HG02759 (cell line): Measurements from ENCODE around the gene TMEM272.

ENCODE experiments used
- ATAC-seq: cut with Tn5 transposase; IDR thresholded peaks from one replicate; pipeline ENCODE4 v1.9.1; 2021; ENCODE audit warnings: mild to moderate bottlenecking, moderate library complexity; ENCODE audit not compliant: unreplicated experiment

The TMEM272 gene

DNA sequence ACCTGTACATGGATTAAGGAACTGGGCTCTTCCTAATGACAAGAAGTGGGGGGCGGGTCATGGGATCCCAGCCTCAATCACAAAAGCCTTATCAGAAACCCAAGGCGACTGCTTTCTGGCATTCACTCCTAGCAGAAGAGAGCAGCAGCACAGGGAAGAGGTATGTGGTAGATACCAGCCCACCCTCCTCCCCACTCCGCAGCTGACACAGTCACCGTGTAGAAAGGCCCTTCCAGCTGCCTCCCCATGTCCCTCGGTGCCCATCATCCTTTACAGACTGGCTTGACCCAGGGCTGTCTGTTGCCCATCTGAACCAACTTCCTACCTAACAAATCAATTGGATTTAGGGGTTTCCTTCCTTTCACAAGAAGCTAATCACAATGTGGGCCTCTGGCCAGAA, 37.9 kb downstream of the TMEM272 start:
- no peak for ATAC-seq

DNA sequence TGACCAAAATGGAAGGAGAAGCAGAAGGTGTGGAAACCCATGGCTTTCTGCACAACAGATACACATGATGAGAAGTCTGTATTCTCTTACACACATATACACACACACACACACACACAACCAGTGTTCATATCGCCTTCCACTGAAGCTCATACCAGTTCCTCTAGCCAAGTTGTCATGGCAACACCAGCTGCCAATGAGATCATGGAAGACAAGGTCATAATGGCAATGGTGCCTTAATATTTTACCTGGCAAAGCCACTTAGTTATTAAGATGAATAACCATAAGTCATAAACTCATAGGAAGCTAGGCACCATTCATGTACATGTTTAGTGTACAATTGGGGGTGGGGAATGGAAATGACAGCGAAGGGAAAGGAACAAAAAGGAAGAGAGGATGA, 38.4 kb downstream of the TMEM272 start:
- no peak for ATAC-seq

DNA sequence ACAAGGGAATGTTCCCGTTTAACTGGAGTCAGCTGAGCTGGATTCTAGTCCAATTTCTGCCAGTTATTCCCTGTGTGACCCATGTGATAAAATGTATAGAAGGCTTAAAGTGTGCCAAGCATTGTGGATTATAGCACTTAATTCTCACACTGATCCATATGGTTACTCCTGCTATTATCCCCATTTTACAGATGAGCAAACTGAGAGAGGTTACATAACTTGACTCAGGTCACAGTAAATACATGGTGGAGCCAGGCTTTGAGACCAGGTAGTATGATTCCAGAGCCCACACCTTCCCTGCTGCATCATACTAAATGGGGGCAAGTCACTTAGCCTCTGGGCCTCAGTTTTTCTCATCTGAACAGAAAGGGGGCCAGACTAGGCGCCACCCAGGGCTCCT, 39.1 kb downstream of the TMEM272 start:
- ATAC-seq, result no peak

DNA sequence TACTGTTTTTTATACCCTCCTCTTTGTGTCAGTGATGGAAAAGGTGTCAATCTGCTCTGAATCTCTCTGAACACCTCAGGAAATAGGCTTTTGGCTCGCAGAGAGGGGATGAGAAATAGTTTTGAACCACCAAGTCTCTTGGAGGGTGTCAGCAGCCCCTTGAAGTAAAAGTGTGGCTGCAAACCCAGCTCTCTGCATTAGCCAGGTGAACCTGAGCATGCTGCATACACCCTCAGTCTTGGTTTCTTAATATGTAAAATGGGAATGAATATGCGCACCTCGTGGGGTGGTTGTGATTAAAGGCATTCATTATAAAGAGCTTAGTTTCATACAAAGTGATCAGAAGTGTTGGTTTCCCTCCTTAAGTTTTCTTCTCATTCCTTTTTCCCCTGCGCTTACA, 39.7 kb downstream of the TMEM272 start:
- no peak for ATAC-seq

DNA sequence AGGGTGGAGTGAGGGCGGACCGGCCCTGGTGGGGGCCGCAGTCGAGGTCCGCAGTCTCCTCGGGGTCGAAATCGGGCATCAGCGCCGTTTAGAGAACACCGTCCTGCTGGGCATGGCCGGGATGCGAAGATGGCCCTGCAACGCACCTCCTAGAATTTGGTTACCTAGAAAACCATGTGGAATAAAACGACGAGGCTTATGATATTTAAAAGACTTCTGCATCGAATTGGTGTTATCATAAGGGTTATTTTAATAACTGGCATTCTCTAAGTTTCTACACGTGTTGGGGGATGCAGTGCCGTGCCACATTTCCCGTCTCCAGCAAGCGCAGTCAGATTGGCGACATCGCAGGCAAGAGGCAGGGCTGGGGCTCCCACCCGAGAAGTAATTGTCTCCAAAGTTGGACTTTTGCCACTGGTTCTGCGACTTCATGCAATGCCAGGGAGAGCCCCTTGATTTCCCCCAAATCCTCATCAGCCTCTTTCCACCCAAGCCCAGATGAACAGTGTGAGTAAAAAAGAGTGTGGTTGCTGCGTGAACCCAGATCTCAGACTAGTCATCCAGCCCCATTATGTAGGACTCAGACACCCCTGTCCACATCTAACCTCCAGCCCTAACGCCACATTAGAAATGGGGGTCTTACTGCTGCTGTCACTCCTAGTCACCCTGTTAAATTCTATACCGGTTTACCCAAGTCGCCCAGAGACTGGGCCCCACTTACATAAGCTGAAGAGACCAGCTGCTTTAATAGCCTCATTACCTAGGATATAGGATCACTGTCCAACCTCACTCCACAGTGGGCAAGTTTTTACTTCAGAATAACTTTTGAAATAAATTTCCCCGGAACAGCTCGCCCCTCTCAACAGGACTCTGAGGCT, 40.4 kb downstream of the TMEM272 start:
- ATAC-seq, result no peak

DNA sequence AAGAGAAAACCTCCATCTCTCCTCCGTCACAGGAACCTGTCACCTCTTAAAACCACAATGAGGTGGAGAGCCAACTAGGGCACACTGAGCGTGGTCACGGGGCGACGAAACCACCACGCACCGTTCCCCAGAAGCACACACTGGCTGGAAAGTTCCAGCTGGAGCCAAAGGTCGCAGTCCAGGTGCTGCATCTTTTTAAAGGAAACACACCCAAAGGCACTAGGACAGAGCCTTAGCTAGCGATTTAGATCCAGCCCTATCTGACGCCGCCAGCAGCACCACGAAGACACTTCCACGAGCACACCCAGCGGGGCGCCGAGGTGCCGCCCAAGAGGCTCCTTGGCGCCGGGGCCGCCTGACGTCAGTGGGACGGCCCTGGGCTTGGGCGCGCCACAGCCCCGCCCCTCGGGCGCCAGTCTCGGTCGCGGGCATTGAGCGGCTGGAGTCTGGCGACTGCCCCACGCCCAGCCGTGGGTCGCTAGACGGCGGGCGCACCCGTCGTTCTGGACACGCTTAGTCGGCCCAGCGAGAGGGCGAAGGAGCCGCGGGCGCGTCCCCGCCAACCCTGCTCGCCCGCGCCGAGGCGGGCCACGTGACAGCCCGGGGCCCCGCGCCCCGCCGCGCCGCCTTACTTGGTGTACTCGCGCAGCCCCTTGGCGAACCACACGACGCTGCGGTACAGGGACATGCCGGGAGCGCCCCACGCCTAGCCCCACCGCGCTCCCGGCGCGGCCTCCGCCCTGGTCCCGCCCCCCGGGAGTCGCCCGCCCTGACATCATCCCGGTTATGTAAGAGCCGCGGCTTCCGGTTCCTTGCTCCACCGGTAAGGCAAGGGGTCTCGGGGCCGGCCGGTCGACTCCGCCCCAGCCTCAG, 41.3 kb downstream of the TMEM272 start, which contains the start of gene DHRS12:
DHRS12 (minus strand) TSS at position 742 of the 873 bp plus-strand sequence. CDS start 4,504 bp downstream, outside the sequence.
- peak; percentile 90 for ATAC-seq

DNA sequence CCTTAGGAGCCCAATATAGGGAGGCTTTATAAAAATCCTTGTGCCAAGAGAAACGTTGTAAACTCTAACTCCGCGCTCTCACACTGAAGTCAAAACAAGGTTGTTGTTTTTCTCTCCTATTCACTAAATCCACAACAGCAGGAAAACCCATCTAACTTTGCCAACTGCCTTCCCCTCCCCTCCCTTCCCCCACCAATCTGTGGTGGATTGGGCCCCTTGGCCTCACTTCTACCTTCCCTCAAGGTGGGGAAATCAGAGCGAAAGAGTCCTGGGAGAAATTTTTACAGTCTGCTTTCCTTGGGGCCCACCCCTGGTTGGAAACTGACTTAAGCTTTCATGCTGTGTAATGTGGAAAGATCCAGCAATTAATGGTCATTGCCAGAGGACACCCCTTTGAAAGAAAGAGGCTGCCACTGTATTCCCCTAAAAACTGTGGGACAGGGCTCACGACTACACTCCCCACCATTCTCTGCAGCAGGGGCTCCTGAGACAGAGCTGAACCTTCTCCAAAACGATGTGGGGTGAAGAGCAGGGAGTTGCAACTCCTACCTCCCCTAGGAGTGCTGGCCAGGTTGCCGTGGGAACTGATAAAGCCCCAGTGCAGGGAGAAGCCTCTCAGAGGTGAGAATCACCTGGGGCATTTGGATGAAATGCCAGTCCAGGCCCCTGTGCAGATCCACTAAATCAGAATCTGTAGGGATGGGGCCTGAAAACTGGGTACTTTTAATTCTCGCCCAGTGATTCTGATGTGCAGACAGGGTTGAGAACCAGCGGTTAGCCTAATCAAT, 42.2 kb downstream of the TMEM272 start:
- no peak for ATAC-seq

DNA sequence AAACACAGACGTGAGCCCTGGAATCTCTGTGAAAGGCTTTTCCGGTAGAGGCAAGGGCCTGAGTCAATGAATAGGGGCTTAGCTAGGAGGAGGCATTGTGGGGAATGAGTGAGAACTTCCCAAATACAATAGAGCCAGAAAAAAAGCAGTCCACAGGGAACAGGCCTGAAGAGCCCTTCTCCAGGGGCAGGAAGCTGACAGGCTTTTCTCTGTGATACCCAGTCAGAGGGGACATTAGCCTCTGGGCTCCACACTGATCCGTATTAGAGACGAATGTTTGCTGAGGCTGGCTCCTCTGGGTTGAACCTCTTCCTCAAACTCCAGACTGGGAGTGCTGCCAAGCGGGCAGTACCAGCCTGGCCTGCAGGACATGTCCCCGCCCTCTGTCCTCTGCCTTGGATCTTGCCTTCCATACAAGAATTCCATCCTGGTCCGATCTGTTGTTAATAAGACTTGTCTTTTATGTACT, 43.3 kb downstream of the TMEM272 start:
- ATAC-seq, result no peak

DNA sequence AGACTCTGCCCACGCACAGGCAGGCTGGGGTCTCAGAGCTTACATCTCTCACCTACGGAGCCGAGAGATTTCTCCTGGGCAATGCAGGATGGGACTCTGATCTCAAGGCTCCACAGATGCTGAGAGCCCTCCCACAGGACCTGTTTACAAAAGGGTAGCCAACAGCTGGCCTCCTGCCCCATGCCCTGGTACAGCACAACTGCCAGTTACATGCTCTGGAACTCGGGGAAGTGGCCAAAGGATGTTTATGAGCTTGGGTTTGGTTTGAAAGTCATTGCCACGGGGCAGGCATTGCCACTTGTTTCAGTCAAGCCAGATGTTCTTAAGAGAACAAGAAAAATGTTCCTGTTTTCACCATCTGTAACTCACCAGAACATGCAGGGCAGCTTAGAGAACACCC, 44.5 kb downstream of the TMEM272 start:
- no peak for ATAC-seq

DNA sequence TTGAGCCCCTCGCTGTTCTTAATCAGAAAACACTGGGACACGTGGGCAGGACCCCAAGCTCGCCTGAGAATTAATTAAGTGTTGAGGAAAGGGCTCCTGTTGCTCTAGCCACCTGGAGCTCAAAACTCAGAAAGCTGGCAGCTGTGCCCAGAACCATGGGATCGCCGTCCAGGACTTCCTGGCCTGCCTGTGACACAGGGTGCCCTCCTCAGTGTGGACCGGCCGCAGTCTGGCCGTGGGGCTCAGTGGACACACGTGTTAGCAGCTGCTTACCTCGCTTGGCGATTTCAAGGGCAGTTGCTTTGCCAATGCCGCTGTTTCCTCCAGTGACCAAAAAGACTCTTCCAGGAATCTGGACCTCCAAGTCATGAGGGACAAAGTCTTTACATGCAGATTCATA, 45.7 kb downstream of the TMEM272 start:
- ATAC-seq, result no peak

DNA sequence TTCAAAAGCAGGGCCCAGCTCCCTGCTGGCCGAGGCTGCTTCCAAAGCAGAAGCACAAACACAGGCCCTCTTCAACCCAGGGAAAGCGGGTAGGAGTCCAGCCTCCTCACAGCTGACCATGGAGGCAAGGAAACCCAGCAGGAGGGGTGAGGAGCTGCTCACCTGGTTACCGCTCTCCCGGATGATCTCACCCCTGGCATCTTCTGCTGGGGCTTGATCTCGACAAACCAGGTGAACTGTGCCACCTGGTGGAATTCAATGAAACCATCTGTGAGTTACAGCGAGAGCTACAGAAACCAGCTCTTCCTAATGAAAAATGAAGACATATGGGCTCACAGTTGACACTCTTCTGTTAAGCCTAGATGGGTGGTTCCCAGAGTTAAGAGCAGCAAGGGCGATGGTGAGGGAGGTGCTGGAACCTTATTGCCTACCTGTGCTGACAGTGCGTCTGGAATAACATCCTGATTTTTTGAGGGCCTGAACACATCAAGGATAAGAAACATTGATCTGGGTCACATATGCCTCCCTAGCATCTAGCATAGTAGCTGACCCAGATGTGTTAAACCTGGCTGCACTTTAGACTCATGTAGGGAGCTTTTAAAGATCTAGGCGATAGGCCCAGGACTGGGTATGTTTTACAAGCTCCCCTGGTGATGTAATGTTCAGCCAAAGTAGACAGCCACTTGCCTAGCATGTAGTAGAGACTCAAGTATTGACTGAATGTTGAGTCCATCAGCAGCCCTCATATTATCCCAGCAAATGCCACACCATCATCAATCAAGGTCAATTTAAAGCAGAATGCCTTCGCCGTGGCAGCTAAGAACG, 47.1 kb downstream of the TMEM272 start:
- ATAC-seq, result no peak

DNA sequence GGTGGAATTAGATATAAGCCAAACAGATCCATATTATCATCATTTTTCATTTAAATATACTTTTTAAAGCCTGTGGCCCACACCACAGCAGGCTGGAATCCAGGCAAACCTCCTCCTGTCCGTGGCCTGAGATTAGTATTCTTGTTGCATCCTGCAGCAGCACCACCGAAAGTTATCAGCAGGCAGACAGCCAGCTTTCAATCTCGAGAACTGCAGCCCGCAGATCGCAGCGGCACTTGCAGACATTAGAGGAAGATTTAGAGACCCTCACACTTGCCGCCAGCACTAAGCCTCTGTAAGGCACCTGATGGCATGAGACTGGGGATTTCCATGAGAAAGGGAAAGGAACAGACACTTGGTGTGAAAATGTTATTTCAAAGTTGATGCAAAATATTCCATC, 48.4 kb downstream of the TMEM272 start:
- no peak for ATAC-seq

DNA sequence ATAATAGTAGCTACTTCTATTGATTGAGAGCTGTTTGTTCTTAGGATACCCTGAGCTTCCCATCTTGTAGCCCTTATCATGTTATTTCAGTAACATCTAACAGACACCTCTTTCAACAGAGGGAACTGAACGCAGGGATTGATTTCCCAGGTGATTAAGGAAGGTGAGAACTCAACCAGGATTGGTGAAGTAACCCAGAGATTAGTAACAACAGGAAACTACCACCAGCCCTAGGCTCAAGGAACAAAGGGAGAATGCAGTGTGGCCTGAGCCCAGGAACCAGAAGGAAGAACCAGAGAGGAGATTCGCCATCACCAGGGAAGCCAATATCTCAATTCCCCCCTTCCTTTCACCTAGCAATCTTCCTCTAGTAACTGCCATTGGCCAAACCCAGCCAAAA, 49.6 kb downstream of the TMEM272 start:
- ATAC-seq, result no peak

DNA sequence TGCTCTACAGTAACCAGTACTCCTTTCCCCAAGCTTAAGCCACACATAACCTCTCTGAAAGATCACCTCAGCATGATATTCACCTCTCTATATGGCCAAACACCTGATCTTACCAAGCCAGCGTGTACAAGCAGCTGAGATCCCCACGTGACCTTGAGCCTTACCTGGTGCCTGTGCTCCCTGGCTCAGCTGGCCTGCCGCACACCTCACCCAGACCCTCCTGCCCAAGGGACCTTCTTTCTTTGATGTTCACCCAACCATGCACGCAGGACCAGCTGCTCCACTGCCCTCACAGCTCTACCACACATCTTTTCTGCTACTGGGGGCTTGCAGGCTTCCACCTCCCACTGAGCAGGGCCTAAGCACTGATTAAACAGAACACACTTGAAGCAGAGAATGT, 50.0 kb downstream of the TMEM272 start:
- no peak for ATAC-seq

DNA sequence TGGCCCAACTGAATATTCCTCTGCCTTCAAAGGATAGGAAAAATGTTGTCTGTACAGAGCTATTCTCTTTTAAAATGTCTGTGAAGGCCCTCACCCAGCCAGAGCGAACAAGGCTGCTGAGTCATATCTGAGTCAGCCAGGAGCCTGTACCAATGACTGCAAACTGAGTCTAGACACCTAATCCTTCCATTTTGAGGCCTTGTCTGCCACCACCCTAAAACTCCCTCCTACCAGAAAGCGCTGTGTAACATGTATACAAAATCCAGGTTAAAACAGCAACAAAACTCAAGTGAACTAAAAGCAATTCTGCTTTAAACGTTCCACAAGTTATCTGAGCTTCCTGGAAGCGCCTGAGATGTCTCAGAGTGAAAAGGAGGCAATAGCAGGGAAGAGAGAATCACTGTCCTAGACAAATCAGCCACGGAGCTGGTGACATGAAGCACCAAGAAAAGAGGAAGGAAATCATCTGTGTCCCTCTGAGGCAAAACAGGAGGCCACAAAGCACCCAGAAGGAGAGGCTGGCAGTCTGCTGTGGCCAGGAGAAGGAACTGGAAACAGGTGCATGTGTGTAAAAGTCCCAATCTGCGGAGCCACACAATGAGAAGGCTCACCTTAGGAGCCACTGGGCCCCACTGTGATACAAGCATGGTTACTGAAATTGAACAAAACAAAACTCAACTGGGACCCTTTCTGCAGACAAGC, 51.3 kb downstream of the TMEM272 start:
- peak; percentile 68 for ATAC-seq

DNA sequence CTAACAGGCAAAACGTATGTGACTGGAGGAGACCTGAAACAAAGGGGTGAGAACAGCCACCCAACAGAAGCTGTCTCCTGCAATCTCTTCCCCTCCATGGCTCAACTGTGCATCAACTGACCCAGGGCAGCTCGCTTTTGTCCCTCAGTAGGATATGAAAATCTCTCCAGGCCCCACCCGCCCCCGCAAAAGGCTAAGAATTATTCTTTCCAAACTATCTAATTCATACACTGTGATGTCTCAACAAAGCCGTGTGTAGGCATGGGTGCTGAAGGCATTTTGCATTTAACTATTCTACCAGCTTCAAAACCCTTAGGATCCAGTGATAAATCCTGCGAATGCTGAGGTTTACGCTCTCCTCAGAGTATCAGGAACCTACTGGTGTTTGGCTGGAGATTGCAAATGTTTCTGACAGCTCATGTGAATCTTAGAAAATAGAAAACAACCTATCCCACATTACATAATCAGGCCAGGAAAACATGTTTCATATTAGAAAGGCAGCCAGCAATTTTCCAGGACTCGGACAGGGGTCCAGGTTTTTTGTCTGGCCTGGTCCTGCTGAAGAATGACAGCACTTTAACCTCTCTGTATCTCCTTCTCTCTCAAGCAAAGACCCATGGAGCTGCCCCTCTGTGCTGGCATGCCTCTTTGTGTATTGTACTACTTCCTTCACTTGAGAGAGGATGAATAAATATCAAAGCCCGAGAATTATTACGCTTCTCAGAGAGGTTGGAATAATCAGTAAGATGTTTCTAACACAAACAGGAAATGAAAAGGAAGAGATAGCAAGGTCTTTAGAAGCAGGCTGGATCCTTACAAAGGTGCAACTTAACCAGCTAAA, 58.3 kb downstream of the TMEM272 start:
- no peak for ATAC-seq

DNA sequence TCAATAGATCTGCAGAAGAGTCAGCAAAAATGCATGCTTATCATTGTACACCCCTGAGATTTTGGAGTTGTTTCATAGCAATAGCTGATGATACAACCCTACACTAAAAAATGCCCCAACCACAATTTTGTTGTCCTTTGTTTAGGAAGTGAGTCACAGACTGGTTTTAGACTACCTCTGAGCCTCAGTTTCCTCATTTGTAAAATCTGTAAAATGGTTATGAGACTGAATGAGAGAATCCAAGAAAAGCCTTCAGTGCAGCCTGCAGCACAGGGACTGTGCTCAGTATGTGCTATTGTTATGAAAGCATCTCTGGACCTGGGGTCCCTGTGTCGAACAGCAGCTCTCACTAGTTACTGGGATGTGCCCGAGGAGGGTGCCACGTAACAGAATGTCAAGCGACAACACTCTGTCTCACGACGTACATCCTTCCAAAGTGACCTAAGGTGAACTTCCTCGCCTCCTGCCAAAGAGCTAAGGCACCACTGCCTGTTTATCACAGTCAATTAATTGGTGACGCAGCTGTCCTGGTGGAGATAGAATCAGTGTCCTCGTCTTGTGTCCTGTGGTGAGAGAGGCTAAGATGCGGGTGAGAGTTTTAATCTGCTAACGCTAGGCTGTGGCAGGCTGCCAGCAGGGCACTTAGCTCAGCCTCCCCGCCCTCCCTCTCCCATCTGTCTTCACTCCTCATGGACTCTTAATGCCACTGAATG, 59.1 kb downstream of the TMEM272 start:
- ATAC-seq, result no peak

DNA sequence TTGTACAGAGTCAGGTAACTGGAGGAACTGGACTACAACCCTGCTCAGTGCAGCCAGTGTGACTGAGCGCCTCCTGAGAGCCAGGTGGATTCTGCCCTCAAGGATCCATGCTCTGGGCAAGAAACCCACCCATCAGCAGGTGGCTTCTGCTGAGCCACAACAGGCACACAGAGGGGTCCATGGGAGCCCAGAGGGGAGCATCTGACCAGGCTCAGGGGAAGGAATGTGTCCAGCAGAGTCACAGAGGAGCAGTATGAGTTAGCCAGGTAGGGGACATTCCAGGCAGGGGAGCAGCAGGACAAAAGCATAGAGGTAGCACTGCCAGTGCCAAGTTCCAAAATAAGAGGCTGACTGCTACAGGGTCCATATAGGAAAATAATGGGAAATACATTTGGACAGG, 60.9 kb downstream of the TMEM272 start:
- no peak for ATAC-seq
